Measurements from ENCODE around the gene IL17B.

- TF ChIP-seq GATA3 (IDR thresholded peaks at IDR 0.05; ENCODE audit: low read depth, low read length) (no peak), GATA2 (IDR thresholded peaks at IDR 0.05; ENCODE audit: low read depth, low read length) (no peak)
Measured at GRCh38 chr5:149399775-149400174, 20.7 kb upstream of the IL17B start.
